A673 (cell line): ENCODE data around the gene SYCP1. TPM values are rescaled to one million over a fixed set of nuclear protein-coding genes. Genes with fewer than 3 reads are reported as not detected.

Experiments used
- BruUV-seq: library from RNA; stranded (reverse); fragments of 400-500 nt; replicated peaks from 2 replicates; lab custom pipeline; 2021; lab: Mats Ljungman, UMichigan
- CTCF ChIA-PET: fragments of 300-600 bp; sonication (Branson Sonifier 250); formaldehyde crosslinking; loops from one replicate; lab custom pipeline; 2022; ENCODE audit warnings: antibody characterized with exemption; lab: Charles Lee
- POLR2A ChIA-PET: fragments of 300-600 bp; sonication (Branson Sonifier 250); formaldehyde crosslinking; loops from one replicate; lab custom pipeline; 2022; ENCODE audit warnings: antibody characterized with exemption; ENCODE audit not compliant: low non-redundant PET; lab: Charles Lee
- DNase-seq: peaks from one replicate; pipeline ENCODE4 v3.0.0-alpha.2; 2015; ENCODE audit warnings: low spot score
- H3K27ac ChIP-seq: fragments of 200-600 bp; sonication (generic); 2 replicates; pipeline ENCODE4 v1.5.1; 2016; ENCODE audit warnings: mixed run types, low read depth, mild to moderate bottlenecking, mixed read lengths, antibody characterized with exemption, low read length; ENCODE audit not compliant: poor library complexity, severe bottlenecking
- H3K27me3 ChIP-seq: fragments of 200-600 bp; sonication (generic); replicated peaks from 2 replicates; pipeline ENCODE4 v1.6.1; 2017; ENCODE audit warnings: mixed run types, low read depth, mild to moderate bottlenecking, mixed read lengths, antibody characterized with exemption, low read length; ENCODE audit not compliant: insufficient read depth, poor library complexity
- H3K36me3 ChIP-seq: fragments of 200-600 bp; sonication (generic); 2 replicates; pipeline ENCODE4 v1.6.1; 2016; ENCODE audit warnings: mixed run types, mild to moderate bottlenecking, mixed read lengths, antibody characterized with exemption, low read length; ENCODE audit not compliant: insufficient read depth, poor library complexity, severe bottlenecking
- H3K4me1 ChIP-seq: fragments of 200-600 bp; sonication (generic); 2 replicates; pipeline ENCODE4 v1.6.1; 2017; ENCODE audit warnings: mixed run types, mild to moderate bottlenecking, mixed read lengths, antibody characterized with exemption, low read length; ENCODE audit not compliant: insufficient read depth, poor library complexity, severe bottlenecking
- H3K4me3 ChIP-seq: fragments of 200-600 bp; sonication (generic); 2 replicates; pipeline ENCODE4 v1.5.1; 2016; ENCODE audit warnings: low read depth, mixed run types, mild to moderate bottlenecking, mixed read lengths, low read length; ENCODE audit not compliant: poor library complexity, severe bottlenecking
- H3K9me3 ChIP-seq: fragments of 200-600 bp; sonication (generic); 2 replicates; pipeline ENCODE4 v1.6.1; 2016; ENCODE audit warnings: mixed run types, low read depth, mild to moderate bottlenecking, mixed read lengths, antibody characterized with exemption, low read length; ENCODE audit not compliant: poor library complexity, severe bottlenecking
- EZH2 ChIP-seq: fragments of 200-600 bp; sonication (generic); IDR thresholded peaks from 2 replicates; pipeline ENCODE4 v1.6.1; 2017; ENCODE audit warnings: borderline replicate concordance, low read depth, mild to moderate bottlenecking, mixed read lengths, antibody characterized with exemption, low read length; ENCODE audit not compliant: poor library complexity, severe bottlenecking
- intact Hi-C: fragments of 100-400 bp; cut with micrococcal nuclease; formaldehyde crosslinking; loops from one replicate; pipeline ENCODE4 v1.10.0; 2022; ENCODE audit not compliant: unreplicated experiment
- total RNA-seq: library from RNA; stranded (reverse); gene quantifications from 2 replicates; pipeline ENCODE4 v1.2.3, GENCODE V29; 2021
- TF ChIP-seq, protein P1 (sequence below): fragments of 300-800, 200-600 bp; sonication (generic); conservative IDR thresholded peaks from 2 replicates; pipeline ENCODE4 v1.5.1; 2017; ENCODE audit warnings: low read depth, mild to moderate bottlenecking, antibody characterized with exemption, low read length, moderate library complexity, mixed read lengths

The SYCP1 gene
- total RNA-seq, 1 experiment from 2014 or later: 0.41 TPM

GRCh38 chr1:114853584-114853983 is 1.1 kb upstream of the SYCP1 start:
- H3K27me3 ChIP-seq: peaks cover 72% of the 10 kb centered on the region
- DNase-seq: no peak
- no TSS peak for BruUV-seq
- H3K36me3 ChIP-seq: no peaks in the 10 kb centered on the region
- POLR2A ChIA-PET: no interaction called here
- intact Hi-C loops: no loop called here
- no peak overlapping the region for H3K27ac ChIP-seq
- H3K4me3 ChIP-seq: no peak overlapping the region
- no peaks in the 10 kb centered on the region for H3K4me1 ChIP-seq
- no peaks in the 10 kb centered on the region for H3K9me3 ChIP-seq
- CTCF ChIA-PET: no interaction called here
- TF ChIP-seq, protein P1, sequence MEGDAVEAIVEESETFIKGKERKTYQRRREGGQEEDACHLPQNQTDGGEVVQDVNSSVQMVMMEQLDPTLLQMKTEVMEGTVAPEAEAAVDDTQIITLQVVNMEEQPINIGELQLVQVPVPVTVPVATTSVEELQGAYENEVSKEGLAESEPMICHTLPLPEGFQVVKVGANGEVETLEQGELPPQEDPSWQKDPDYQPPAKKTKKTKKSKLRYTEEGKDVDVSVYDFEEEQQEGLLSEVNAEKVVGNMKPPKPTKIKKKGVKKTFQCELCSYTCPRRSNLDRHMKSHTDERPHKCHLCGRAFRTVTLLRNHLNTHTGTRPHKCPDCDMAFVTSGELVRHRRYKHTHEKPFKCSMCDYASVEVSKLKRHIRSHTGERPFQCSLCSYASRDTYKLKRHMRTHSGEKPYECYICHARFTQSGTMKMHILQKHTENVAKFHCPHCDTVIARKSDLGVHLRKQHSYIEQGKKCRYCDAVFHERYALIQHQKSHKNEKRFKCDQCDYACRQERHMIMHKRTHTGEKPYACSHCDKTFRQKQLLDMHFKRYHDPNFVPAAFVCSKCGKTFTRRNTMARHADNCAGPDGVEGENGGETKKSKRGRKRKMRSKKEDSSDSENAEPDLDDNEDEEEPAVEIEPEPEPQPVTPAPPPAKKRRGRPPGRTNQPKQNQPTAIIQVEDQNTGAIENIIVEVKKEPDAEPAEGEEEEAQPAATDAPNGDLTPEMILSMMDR: no peak
- TF ChIP-seq EZH2: no peak

DNA sequence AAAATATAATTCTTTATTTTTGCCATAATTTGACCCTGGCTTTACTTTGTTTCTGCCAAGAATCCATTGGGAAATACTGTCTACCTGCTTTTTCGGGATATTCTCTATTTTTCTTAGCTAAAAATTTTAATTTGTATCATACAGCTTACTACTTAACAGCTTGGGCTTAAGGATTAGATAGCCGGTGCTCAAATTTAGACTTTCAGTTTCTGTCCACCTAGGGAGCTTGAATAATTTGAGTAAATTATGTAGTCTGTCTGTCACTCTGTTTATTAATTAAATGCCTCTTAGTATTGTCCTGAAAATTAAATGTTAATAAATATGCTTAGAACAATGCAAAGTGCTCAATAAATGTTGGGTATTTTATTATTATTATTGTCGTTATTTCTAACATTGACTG is 6.7 kb downstream of the SYCP1 start:
- ChIA-PET POLR2A (interaction anchor here (0.5 kb wide), 1 partner anchor 1825 kb away, joined by 3 read pairs; no protein-coding TSS in a partner anchor), CTCF (no interaction called here)
- Histone ChIP-seq H3K27ac (no peak overlapping the region), H3K4me1 (no peaks in the 10 kb centered on the region), H3K27me3 (peaks cover 38% of the 10 kb centered on the region), H3K36me3 (no peaks in the 10 kb centered on the region), H3K9me3 (no peaks in the 10 kb centered on the region), H3K4me3 (no peak overlapping the region)
- DNase-seq: no peak
- BruUV-seq: no TSS peak
- intact Hi-C loops: no loop called here
- TF ChIP-seq EZH2: no peak
- TF ChIP-seq, protein P1: no peak

GRCh38 chr1:114892194-114892918 is 37.7 kb downstream of the SYCP1 start:
- no TSS peak for BruUV-seq
- ChIA-PET POLR2A (no interaction called here), CTCF (no interaction called here)
- H3K9me3 ChIP-seq: no peaks in the 10 kb centered on the region
- H3K4me3 ChIP-seq: no peak overlapping the region
- intact Hi-C loops: no loop called here
- TF ChIP-seq, protein P1: no peak
- TF ChIP-seq EZH2: no peak
- H3K27ac ChIP-seq: no peak overlapping the region
- no peaks in the 10 kb centered on the region for H3K36me3 ChIP-seq
- peaks cover 24% of the 10 kb centered on the region for H3K27me3 ChIP-seq
- DNase-seq: no peak
- H3K4me1 ChIP-seq: no peaks in the 10 kb centered on the region
